K562 (cell line): Measurements from ENCODE around the gene APEX1. TPM values are rescaled to one million over a fixed set of nuclear protein-coding genes. Genes with fewer than 3 reads are reported as not detected.

Experiments used
- CHD1 ChIP-seq: fragments of 200-600 bp; sonication (generic); IDR thresholded peaks from one replicate; pipeline ENCODE4 v1.6.1; 2012; ENCODE audit warnings: mild to moderate bottlenecking, moderate library complexity, low read length, inconsistent platforms
- CREB3L1 ChIP-seq: fragments of 450-650 bp; IDR thresholded peaks from 2 replicates; pipeline ENCODE4 v1.6.1; 2014; ENCODE audit warnings: low read depth, mild to moderate bottlenecking, moderate library complexity, borderline replicate concordance
- CXXC5 ChIP-seq: fragments of 250-450 bp; sonication (Bioruptor Pico); IDR thresholded peaks from 2 replicates; pipeline ENCODE4 v1.8.0; 2022; ENCODE audit warnings: inconsistent platforms, mild to moderate bottlenecking, moderate library complexity
- E2F3 ChIP-seq: fragments of 250-450 bp; sonication (Bioruptor Pico); IDR thresholded peaks from 2 replicates; pipeline ENCODE4 v1.4.0; 2020; ENCODE audit warnings: mild to moderate bottlenecking
- ELF1 ChIP-seq: fragments of 200-800 bp; sonication (Bioruptor generic); IDR thresholded peaks from 2 replicates; pipeline ENCODE4 v1.6.1; 2016; ENCODE audit warnings: missing genetic modification characterization, missing compliant biosample characterization
- ELF4 ChIP-seq: fragments of 450-650 bp; formaldehyde crosslinking; IDR thresholded peaks from 2 replicates; pipeline ENCODE4 v1.4.0; 2022; ENCODE audit warnings: missing genetic modification characterization
- HBP1 ChIP-seq: fragments of 450-650 bp; formaldehyde crosslinking; IDR thresholded peaks from 2 replicates; pipeline ENCODE4 v1.4.0; 2022; ENCODE audit warnings: missing genetic modification characterization
- ILF3 ChIP-seq: fragments of 450-650 bp; IDR thresholded peaks from 2 replicates; pipeline ENCODE4 v1.6.1; 2018; ENCODE audit warnings: antibody characterized with exemption, mild to moderate bottlenecking, moderate library complexity, borderline replicate concordance
- MTA2 ChIP-seq: fragments of 450-650 bp; IDR thresholded peaks from 2 replicates; pipeline ENCODE4 v1.6.1; 2016; ENCODE audit warnings: low read depth
- PML ChIP-seq: IDR thresholded peaks from 2 replicates; pipeline ENCODE4 v1.6.1; 2012; ENCODE audit warnings: low read length, inconsistent platforms
- PRDM10 ChIP-seq: fragments of 450-650 bp; IDR thresholded peaks from 2 replicates; pipeline ENCODE4 v1.6.1; 2018; ENCODE audit not compliant: partially characterized antibody
- PTBP1 ChIP-seq: fragments of 200-400 bp; formaldehyde crosslinking; IDR thresholded peaks from 2 replicates; pipeline ENCODE4 v1.6.1; 2017; ENCODE audit warnings: low read depth, low read length
- RBFOX2 ChIP-seq: fragments of 200-400 bp; formaldehyde crosslinking; IDR thresholded peaks from 2 replicates; pipeline ENCODE4 v1.6.1; 2017; ENCODE audit warnings: low read depth, mild to moderate bottlenecking, low read length, moderate library complexity
- RFX7 ChIP-seq: fragments of 250-450 bp; sonication (Bioruptor Pico); IDR thresholded peaks from 2 replicates; pipeline ENCODE4 v1.5.1; 2021; ENCODE audit warnings: mild to moderate bottlenecking
- SMAD4 ChIP-seq: fragments of 250-450 bp; sonication (Bioruptor Pico); conservative IDR thresholded peaks from 2 replicates; pipeline ENCODE4 v1.8.0; 2021; ENCODE audit warnings: inconsistent platforms, mild to moderate bottlenecking, moderate library complexity
- STAT5A ChIP-seq: IDR thresholded peaks from 2 replicates; pipeline ENCODE4 v1.6.1; 2012; ENCODE audit warnings: low read length, inconsistent platforms, borderline replicate concordance
- TAF1 ChIP-seq: IDR thresholded peaks from 2 replicates; pipeline ENCODE4 v1.6.1; 2011; ENCODE audit warnings: mild to moderate bottlenecking, low read length, moderate library complexity; ENCODE audit not compliant: insufficient read depth, control insufficient read depth, severe bottlenecking; ENCODE audit errors: extremely low read depth
- TRIM25 ChIP-seq: fragments of 450-650 bp; IDR thresholded peaks from 2 replicates; pipeline ENCODE4 v1.7.0; 2016; ENCODE audit warnings: borderline replicate concordance
- ZNF282 ChIP-seq: sonication (generic); formaldehyde crosslinking; IDR thresholded peaks from 2 replicates; pipeline ENCODE4 v1.8.1; 2023; ENCODE audit warnings: missing genetic modification reagents
- polyA plus RNA-seq, 8 experiments: library from polyadenylated mRNA; depleted of rRNA in 4 of 8; stranded (reverse) in 5 of 8; unstranded in 3 of 8; fragments of >200 nt; fragmentation: Nextera tagmentation in 2 of 8; fragmentation: Illumina TruSeq in 1 of 8; extraction: Ambion mirVana in 2 of 8; extraction: Trizol in 1 of 8; gene quantifications; 2 replicates each; pipeline versions ENCODE4 v1.2.1 to v1.2.3, GENCODE V29; 2011 to 2014; ENCODE audit warnings: inconsistent platforms in 1 of 8, missing spikeins in 1 of 8
- total RNA-seq, 7 experiments: library from RNA; depleted of rRNA in 6 of 7; stranded (reverse); fragments of >200 nt in 6 of 7; fragmentation: Illumina TruSeq in 2 of 7; extraction: Trizol in 2 of 7; gene quantifications; 2 replicates each; pipeline versions ENCODE4 v1.2.1 to v1.2.3, GENCODE V29; 2011 to 2021; ENCODE audit warnings: low replicate concordance in 1 of 7

APEX1 gene
- total and polyA plus RNA-seq, 9 of the 15 experiments (the other 6 are each of a cell fraction or from before 2014, with no cell fraction given) = 50.2 to 274 (median 158) TPM

- no peak for TF ChIP-seq STAT5A
- TF ChIP-seq PML = no peak
- 0 out of 2 replicates have a peak, but pooled peaks have one; percentile 18 for TF ChIP-seq HBP1 (CRISPR knock-in tag)
- TF ChIP-seq PTBP1 = no peak
- no peak for TF ChIP-seq RFX7 (CRISPR knock-in tag)
- no peak for TF ChIP-seq ILF3
- TF ChIP-seq CREB3L1 = no peak
- TF ChIP-seq ELF1 = 0 out of 2 replicates have a peak, but pooled peaks have one; percentile 22
- no peak for TF ChIP-seq TRIM25
- TF ChIP-seq ZNF282 (CRISPR knock-in tag) = no peak
- peak; percentile 34; the same call in 1 of the 2 replicates for TF ChIP-seq SMAD4 (CRISPR knock-in tag)
- TF ChIP-seq TAF1 = peak; percentile 11
- TF ChIP-seq CHD1 = no peak
- TF ChIP-seq PRDM10 = peak; percentile 57
- no peak for TF ChIP-seq ELF4
- peak; percentile 65; the same call in 1 of the 2 replicates for TF ChIP-seq CXXC5 (CRISPR knock-in tag)
- TF ChIP-seq RBFOX2 = peak; percentile 90
- no peak for TF ChIP-seq MTA2
- TF ChIP-seq E2F3 = no peak
Measured at GRCh38 chr14:20412876-20413743, 41.9 kb upstream of the APEX1 start, which contains the start of gene TEP1 (continued).
